ENCODE measurements around the gene TAF4. TPM values are rescaled to one million over a fixed set of nuclear protein-coding genes. Genes with fewer than 3 reads are reported as not detected.

The TAF4 gene, protein sequence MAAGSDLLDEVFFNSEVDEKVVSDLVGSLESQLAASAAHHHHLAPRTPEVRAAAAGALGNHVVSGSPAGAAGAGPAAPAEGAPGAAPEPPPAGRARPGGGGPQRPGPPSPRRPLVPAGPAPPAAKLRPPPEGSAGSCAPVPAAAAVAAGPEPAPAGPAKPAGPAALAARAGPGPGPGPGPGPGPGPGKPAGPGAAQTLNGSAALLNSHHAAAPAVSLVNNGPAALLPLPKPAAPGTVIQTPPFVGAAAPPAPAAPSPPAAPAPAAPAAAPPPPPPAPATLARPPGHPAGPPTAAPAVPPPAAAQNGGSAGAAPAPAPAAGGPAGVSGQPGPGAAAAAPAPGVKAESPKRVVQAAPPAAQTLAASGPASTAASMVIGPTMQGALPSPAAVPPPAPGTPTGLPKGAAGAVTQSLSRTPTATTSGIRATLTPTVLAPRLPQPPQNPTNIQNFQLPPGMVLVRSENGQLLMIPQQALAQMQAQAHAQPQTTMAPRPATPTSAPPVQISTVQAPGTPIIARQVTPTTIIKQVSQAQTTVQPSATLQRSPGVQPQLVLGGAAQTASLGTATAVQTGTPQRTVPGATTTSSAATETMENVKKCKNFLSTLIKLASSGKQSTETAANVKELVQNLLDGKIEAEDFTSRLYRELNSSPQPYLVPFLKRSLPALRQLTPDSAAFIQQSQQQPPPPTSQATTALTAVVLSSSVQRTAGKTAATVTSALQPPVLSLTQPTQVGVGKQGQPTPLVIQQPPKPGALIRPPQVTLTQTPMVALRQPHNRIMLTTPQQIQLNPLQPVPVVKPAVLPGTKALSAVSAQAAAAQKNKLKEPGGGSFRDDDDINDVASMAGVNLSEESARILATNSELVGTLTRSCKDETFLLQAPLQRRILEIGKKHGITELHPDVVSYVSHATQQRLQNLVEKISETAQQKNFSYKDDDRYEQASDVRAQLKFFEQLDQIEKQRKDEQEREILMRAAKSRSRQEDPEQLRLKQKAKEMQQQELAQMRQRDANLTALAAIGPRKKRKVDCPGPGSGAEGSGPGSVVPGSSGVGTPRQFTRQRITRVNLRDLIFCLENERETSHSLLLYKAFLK
- 9.9 and 13.5 TPM in 2 replicates for total RNA-seq

DNA sequence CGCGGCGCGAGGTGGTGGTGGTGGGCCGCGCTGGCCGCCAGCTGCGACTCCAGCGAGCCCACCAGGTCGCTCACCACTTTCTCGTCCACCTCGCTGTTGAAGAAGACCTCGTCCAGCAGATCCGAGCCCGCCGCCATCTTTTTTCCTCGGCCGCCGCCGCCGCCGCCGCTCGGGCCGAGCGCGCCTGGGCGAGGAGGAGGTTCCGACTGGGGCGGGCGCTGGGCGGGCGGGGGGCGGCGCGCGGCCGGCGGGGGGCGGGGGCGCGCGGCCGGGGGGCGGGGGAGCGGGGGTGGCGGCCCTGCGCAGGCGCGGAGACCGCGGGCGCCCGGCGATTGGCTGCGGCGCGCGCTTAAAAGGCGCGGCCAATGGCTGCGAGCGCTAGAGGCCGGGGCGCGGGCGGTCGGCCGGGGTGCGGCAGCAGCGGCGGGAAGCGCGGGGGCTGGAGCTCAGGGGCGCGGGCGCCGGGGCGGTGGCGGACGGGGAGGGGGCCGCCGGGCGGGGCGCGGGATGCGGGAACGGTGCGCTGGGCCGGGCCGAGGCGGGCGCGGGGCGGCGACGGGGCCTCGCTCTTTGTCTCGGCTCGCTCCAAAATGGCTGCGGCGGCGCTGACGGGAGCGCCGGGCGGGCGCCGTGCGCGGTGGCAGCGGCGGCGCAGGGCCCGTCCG is at the start of gene TAF4:
Gene TAF4, minus strand, starts transcription at position 208 of the 665 bp plus-strand sequence. Its CDS starts 71 bp downstream, at position 137.

Other genes with a start within 250 kb of the TAF4 start
- 17.5 and 21.6 TPM in 2 replicates for gene LSM14B, start 56.6 kb upstream of the TAF4 start, total RNA-seq
- 484 and 626 TPM in 2 replicates for gene PSMA7, start 77.5 kb upstream of the TAF4 start, total RNA-seq
- 6.0 and 10.2 TPM in 2 replicates for gene SS18L1, start 77.9 kb upstream of the TAF4 start, total RNA-seq
- 18.3 and 30.9 TPM in 2 replicates for gene MTG2, start 117.1 kb upstream of the TAF4 start, total RNA-seq
- not detected in 2 replicates for gene HRH3, start 154.4 kb upstream of the TAF4 start, total RNA-seq
- 22.7 and 28.8 TPM in 2 replicates for gene OSBPL2, start 172.6 kb upstream of the TAF4 start, total RNA-seq
- 252 and 281 TPM in 2 replicates for gene ADRM1, start 237.1 kb upstream of the TAF4 start, total RNA-seq

All from airway epithelial cell (primary cell).